Sigmoid colon (tissue), 4 donors: Measurements from ENCODE around the gene PRKCSH.

ENCODE experiments used
- CTCF ChIP-seq, 4 experiments: fragments of 450-650 bp in 3 of 4; fragments of 200-600 bp in 1 of 4; IDR thresholded peaks; one replicate each; pipeline ENCODE4 v1.5.1; 2016 to 2019; ENCODE audit warnings: antibody characterized with exemption in 4 of 4, mild to moderate bottlenecking in 3 of 4, moderate library complexity in 2 of 4
- EP300 ChIP-seq, 4 donors: sonication (generic); formaldehyde crosslinking; IDR thresholded peaks; one replicate each; pipeline ENCODE4 v1.6.1; 2017; ENCODE audit warnings: antibody characterized with exemption in 4 of 4
- POLR2A ChIP-seq, 2 donors: fragments of 450-650 bp; IDR thresholded peaks; one replicate each; pipeline ENCODE4 v1.6.1; 2016; ENCODE audit warnings: antibody characterized with exemption in 2 of 2, mild to moderate bottlenecking in 2 of 2, moderate library complexity in 2 of 2
- POLR2AphosphoS5 ChIP-seq, 4 donors: sonication (generic); formaldehyde crosslinking; IDR thresholded peaks; one replicate each; pipeline ENCODE4 v1.6.1; 2017; ENCODE audit warnings: antibody characterized with exemption in 4 of 4

- TF ChIP-seq CTCF (IDR thresholded peaks at IDR 0.05) (no peak), POLR2A (IDR thresholded peaks at IDR 0.05) (no peak), EP300 (IDR thresholded peaks at IDR 0.05) (no peak), POLR2AphosphoS5 (IDR thresholded peaks at IDR 0.05) (no peak)
Measured at GRCh38 chr19:11418094-11418548, 17.3 kb upstream of the PRKCSH start.
